Tibial nerve (tissue), 4 donors: ENCODE data around the gene ZNF335. TPM values are rescaled to one million over a fixed set of nuclear protein-coding genes. Genes with fewer than 3 reads are reported as not detected.
"Not testable (repeated sequence)": the region's sequence is repeated elsewhere in the genome, so short reads cannot be mapped to it uniquely, and the experiment has no call there.

ENCODE experiments used
- DNase-seq, 2 donors: peaks; one replicate each; pipeline ENCODE4 v3.0.0-alpha.2; 2019; ENCODE audit warnings: low spot score in 2 of 2
- H3K27ac ChIP-seq, 4 donors: fragments of 200-600 bp; sonication (generic) in 3 of 4; one replicate each; pipeline ENCODE4 v1.5.1; 2017 to 2019; ENCODE audit warnings: mild to moderate bottlenecking in 1 of 4
- H3K27me3 ChIP-seq, 2 donors: fragments of 200-600 bp; sonication (generic) in 1 of 2; one replicate each; pipeline versions ENCODE4 v1.5.1 to v1.6.0; 2017 to 2019
- H3K36me3 ChIP-seq, 3 donors: fragments of 200-600 bp; sonication (generic); one replicate each; pipeline ENCODE4 v1.5.1; 2018 to 2019
- H3K4me1 ChIP-seq, 4 donors: fragments of 200-600 bp; sonication (generic) in 3 of 4; one replicate each; pipeline ENCODE4 v1.5.1; 2017 to 2019
- H3K4me3 ChIP-seq, 4 donors: fragments of 200-600 bp; sonication (generic) in 3 of 4; one replicate each; pipeline ENCODE4 v1.5.1; 2017 to 2019; ENCODE audit warnings: mild to moderate bottlenecking in 1 of 4, moderate library complexity in 1 of 4
- H3K9me3 ChIP-seq, 4 donors: fragments of 200-600 bp; sonication (generic) in 3 of 4; one replicate each; pipeline ENCODE4 v1.5.1; 2017 to 2019
- CTCF ChIP-seq, 5 experiments: fragments of 200-600 bp in 3 of 5; fragments of 450-650 bp in 2 of 5; sonication (generic) in 3 of 5; IDR thresholded peaks; one replicate each; pipeline ENCODE4 v1.5.1; 2016 to 2019; ENCODE audit warnings: antibody characterized with exemption in 5 of 5, mild to moderate bottlenecking in 3 of 5, moderate library complexity in 2 of 5
- EP300 ChIP-seq, 2 donors: sonication (generic); formaldehyde crosslinking; IDR thresholded peaks; one replicate each; pipeline ENCODE4 v1.6.1; 2017; ENCODE audit warnings: antibody characterized with exemption in 2 of 2, mild to moderate bottlenecking in 1 of 2
- POLR2A ChIP-seq, 2 donors: fragments of 450-650 bp; IDR thresholded peaks; one replicate each; pipeline ENCODE4 v1.6.1; 2017; ENCODE audit warnings: antibody characterized with exemption in 2 of 2, mild to moderate bottlenecking in 2 of 2, moderate library complexity in 2 of 2
- WGBS, 2 donors: methylation state at CpG; one replicate each; pipeline ENCODE4 v1.1.5; 2018; 5-methylcytosine and 5-hydroxymethylcytosine counted together
- total RNA-seq, 4 donors: library from RNA; depleted of rRNA; stranded (reverse); fragments of >200 nt; gene quantifications; one replicate each; pipeline ENCODE4 v1.1.0, GENCODE V29; 2016

Gene ZNF335
- total RNA-seq, 4 donors from 2014 or later, result 24.3 to 42.3 (median 28.6) TPM

GRCh38 chr20:45937765-45938164, 34.2 kb downstream of the ZNF335 start:
- TF ChIP-seq EP300 (IDR thresholded peaks at IDR 0.05) (no peak), POLR2A (IDR thresholded peaks at IDR 0.05) (no peak)
- Histone ChIP-seq H3K36me3 (peaks cover 14 to 58% (median 34%) of the 10 kb centered on the region in 3 donors), H3K4me1 (peaks cover 0 to 37% (median 17%) of the 10 kb centered on the region in 4 donors), H3K4me3 (no peak overlapping the region), H3K27ac (no peak overlapping the region), H3K27me3 (no peaks in the 10 kb centered on the region), H3K9me3 (no peaks in the 10 kb centered on the region)
- no peak for DNase-seq
- WGBS, 2 donors, result 53 to 55% methylated on average over 2 of the region's 2 CpGs

GRCh38 chr20:45935416-45936046, 36.5 kb downstream of the ZNF335 start:
- TF ChIP-seq EP300 (IDR thresholded peaks at IDR 0.05), result no peak
- peak in 1 of 2 donors; percentile 8 for TF ChIP-seq POLR2A (IDR thresholded peaks at IDR 0.05)
- Histone ChIP-seq H3K27ac (peak overlapping the region; percentile 95 to 100 (median 100)), H3K9me3 (no peaks in the 10 kb centered on the region), H3K4me3 (peak overlapping the region; percentile 68 to 100 (median 95)), H3K27me3 (no peaks in the 10 kb centered on the region), H3K36me3 (peaks cover 8 to 42% (median 28%) of the 10 kb centered on the region in 3 donors), H3K4me1 (peaks cover 0 to 38% (median 17%) of the 10 kb centered on the region in 4 donors)
- WGBS, 2 donors, result 5 to 9% methylated on average over 21 of the region's 21 CpGs
- DNase-seq, result no peak

GRCh38 chr20:45934586-45935415, 37.2 kb downstream of the ZNF335 start, which contains the start of gene PCIF1:
PCIF1 (plus strand) TSS chr20:45934683; CDS start chr20:45939000, 4,317 bp downstream.
- Histone ChIP-seq H3K27me3 (no peaks in the 10 kb centered on the region), H3K9me3 (no peaks in the 10 kb centered on the region), H3K4me3 (peak within 1 kb of the TSS; percentile 91 to 100 (median 99)), H3K27ac (peak within 1 kb of the TSS; percentile 100), H3K4me1 (peaks cover 0 to 38% (median 17%) of the 10 kb centered on the region in 4 donors), H3K36me3 (peaks cover 5 to 34% (median 21%) of the 10 kb centered on the region in 3 donors)
- TF ChIP-seq CTCF (IDR thresholded peaks at IDR 0.05), result peak in 2 of 5 experiments; percentile 63 to 66
- peak; percentile 59 to 100 for TF ChIP-seq EP300 (IDR thresholded peaks at IDR 0.05)
- peak; percentile 89 to 99 for TF ChIP-seq POLR2A (IDR thresholded peaks at IDR 0.05)
- WGBS, 2 donors, result 0% methylated on average over 23 to 41 of the region's 102 CpGs
- peak; percentile 96 to 98 for DNase-seq

- H3K27ac ChIP-seq, result peak overlapping the region; percentile 100
- H3K27me3 ChIP-seq, result no peaks in the 10 kb centered on the region
- no peaks in the 10 kb centered on the region for H3K9me3 ChIP-seq
- H3K4me1 ChIP-seq, result peaks cover 0 to 38% (median 17%) of the 10 kb centered on the region in 4 donors
- 0% methylated on average over 18 to 34 of the region's 34 CpGs for WGBS, 2 donors
- H3K4me3 ChIP-seq, result peak overlapping the region; percentile 91 to 100 (median 99)
- peak; percentile 37 to 44 for DNase-seq
- TF ChIP-seq POLR2A (IDR thresholded peaks at IDR 0.05) (no peak), CTCF (IDR thresholded peaks at IDR 0.05) (no peak), EP300 (IDR thresholded peaks at IDR 0.05) (no peak)
- peaks cover 5 to 27% (median 14%) of the 10 kb centered on the region in 3 donors for H3K36me3 ChIP-seq
Observed at GRCh38 chr20:45934046-45934585, 37.9 kb downstream of the ZNF335 start.

- DNase-seq, result peak; percentile 48 to 55
- H3K4me3 ChIP-seq, result peak overlapping the region; percentile 91 to 100 (median 99)
- H3K9me3 ChIP-seq, result no peaks in the 10 kb centered on the region
- peaks cover 5 to 21% (median 9%) of the 10 kb centered on the region in 3 donors for H3K36me3 ChIP-seq
- H3K27ac ChIP-seq, result peak overlapping the region; percentile 100
- WGBS, 2 donors, result 20% methylated on average over 22 of the region's 22 CpGs
- H3K4me1 ChIP-seq, result peaks cover 0 to 37% (median 17%) of the 10 kb centered on the region in 4 donors
- no peak for TF ChIP-seq EP300 (IDR thresholded peaks at IDR 0.05)
- TF ChIP-seq CTCF (IDR thresholded peaks at IDR 0.05), result peak in 1 of 5 experiments; percentile 32
- no peaks in the 10 kb centered on the region for H3K27me3 ChIP-seq
Observed at GRCh38 chr20:45933266-45934045, 38.5 kb downstream of the ZNF335 start.

- H3K4me3 ChIP-seq, H3K27me3 ChIP-seq, H3K36me3 ChIP-seq, H3K27ac ChIP-seq, DNase-seq, H3K9me3 ChIP-seq: not testable (repeated sequence)
- 94 to 95% methylated on average over 17 of the region's 17 CpGs for WGBS, 2 donors
- peaks cover 0 to 22% (median 15%) of the 10 kb centered on the region in 4 donors for H3K4me1 ChIP-seq
Observed at GRCh38 chr20:45931680-45932079, 40.3 kb downstream of the ZNF335 start.
